Measurements from ENCODE around the gene VAV1. TPM values are rescaled to one million over a fixed set of nuclear protein-coding genes. Genes with fewer than 3 reads are reported as not detected.
A peak's percentile ranks its signal among the peaks of the same experiment; 100 is the strongest.
"Not testable (repeated sequence)": the region's sequence is repeated elsewhere in the genome, so short reads cannot be mapped to it uniquely, and the experiment has no call there.

The VAV1 gene
- total and polyA plus RNA-seq, 2 donors = 42.2 to 59.3 TPM

GRCh38 chr19:6825076-6825774 lies 52.7 kb downstream of the VAV1 start:
- H3K4me3 ChIP-seq (ENCODE audit: low read length in 2 of 2) = no peak overlapping the region
- H3K36me3 ChIP-seq (ENCODE audit: control insufficient read depth in 2 of 2, insufficient read depth in 2 of 2, low read length in 1 of 2) = peaks cover 80 to 85% of the 10 kb centered on the region in 2 donors
- peaks cover 0 to under 1% of the 10 kb centered on the region in 2 donors for H3K9me3 ChIP-seq (ENCODE audit: control insufficient read depth in 2 of 2, insufficient read depth in 1 of 2, low read length in 1 of 2)
- H3K27ac ChIP-seq (ENCODE audit: low read depth in 1 of 2, low read length in 1 of 2) = no peak overlapping the region
- WGBS = 97% methylated on average over 12 of the region's 12 CpGs
- H3K27me3 ChIP-seq (ENCODE audit: control insufficient read depth in 2 of 2, insufficient read depth in 1 of 2, low read length in 1 of 2) = no peaks in the 10 kb centered on the region
- H3K4me1 ChIP-seq (ENCODE audit: control insufficient read depth in 2 of 2, insufficient read depth in 2 of 2, low read length in 2 of 2) = no peaks in the 10 kb centered on the region
- DNase-seq (ENCODE audit: low read depth in 6 of 9, low spot score in 9 of 9) = no peak

- 98% methylated on average over 15 of the region's 15 CpGs for WGBS
- Histone ChIP-seq H3K4me1 (ENCODE audit: control insufficient read depth in 2 of 2, insufficient read depth in 2 of 2, low read length in 2 of 2) (no peaks in the 10 kb centered on the region), H3K27me3 (ENCODE audit: control insufficient read depth in 2 of 2, insufficient read depth in 1 of 2, low read length in 1 of 2) (no peaks in the 10 kb centered on the region), H3K27ac (ENCODE audit: low read depth in 1 of 2, low read length in 1 of 2) (no peak overlapping the region), H3K9me3 (ENCODE audit: control insufficient read depth in 2 of 2, insufficient read depth in 1 of 2, low read length in 1 of 2) (no peaks in the 10 kb centered on the region), H3K36me3 (ENCODE audit: control insufficient read depth in 2 of 2, insufficient read depth in 2 of 2, low read length in 1 of 2) (peaks cover 80 to 84% of the 10 kb centered on the region in 2 donors), H3K4me3 (ENCODE audit: low read length in 2 of 2) (no peak overlapping the region)
- DNase-seq (ENCODE audit: low read depth in 6 of 9, low spot score in 9 of 9) = no peak
These were observed 53.9 kb downstream of the VAV1 start for GRCh38 chr19:6826281-6826920.

- H3K36me3 ChIP-seq (ENCODE audit: control insufficient read depth in 2 of 2, insufficient read depth in 2 of 2, low read length in 1 of 2) = peaks cover 85 to 90% of the 10 kb centered on the region in 2 donors
- WGBS = 94% methylated on average over 14 of the region's 14 CpGs
These were observed 55.8 kb downstream of the VAV1 start for GRCh38 chr19:6828306-6828697.

DNA sequence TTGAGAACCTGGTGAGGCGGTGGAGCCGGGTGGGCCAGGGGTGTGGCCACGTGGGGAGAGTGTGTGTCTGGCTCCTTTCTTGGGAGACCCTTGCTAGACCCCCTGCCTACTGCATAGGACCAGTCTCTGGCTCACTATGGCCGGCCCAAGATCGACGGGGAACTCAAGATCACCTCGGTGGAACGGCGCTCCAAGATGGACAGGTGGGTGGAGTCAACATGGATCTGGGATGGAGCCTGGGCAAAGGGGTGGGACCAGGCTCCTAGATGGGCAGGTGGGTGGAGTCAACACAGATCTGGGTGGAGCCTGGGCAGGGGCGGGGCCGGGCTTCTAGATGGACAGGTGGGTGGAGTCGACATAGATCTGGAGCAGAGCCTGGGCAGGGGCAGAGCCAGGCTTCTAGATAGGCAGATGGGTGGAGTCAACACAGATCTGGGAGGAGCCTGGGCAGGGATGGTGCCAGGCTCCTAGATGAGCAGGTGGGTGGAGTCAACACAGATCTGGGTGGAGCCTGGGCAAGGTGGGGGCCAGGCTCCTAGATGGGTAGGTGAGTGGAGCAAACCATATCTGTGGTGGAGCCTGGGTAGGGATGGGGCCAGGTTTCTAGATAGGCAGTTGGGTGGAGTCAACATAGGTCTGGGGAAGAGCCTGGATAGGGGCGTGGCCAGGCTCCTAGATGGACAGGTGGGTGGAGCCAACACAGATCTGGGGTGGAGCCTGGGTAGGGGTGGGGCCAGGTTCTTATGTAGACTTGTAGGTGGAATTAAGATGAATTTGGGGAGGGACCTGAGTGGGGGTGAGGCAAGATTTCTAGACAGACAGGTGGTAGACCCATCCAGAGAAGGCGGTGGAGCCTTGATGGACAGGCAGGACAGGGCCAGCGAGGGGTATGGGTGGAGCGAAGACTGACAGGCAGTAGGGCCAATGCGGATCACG lies 56.5 kb downstream of the VAV1 start:
- Histone ChIP-seq H3K4me3 (ENCODE audit: low read length in 2 of 2) (no peak overlapping the region), H3K27me3 (ENCODE audit: control insufficient read depth in 2 of 2, insufficient read depth in 1 of 2, low read length in 1 of 2) (no peaks in the 10 kb centered on the region), H3K27ac (ENCODE audit: low read depth in 1 of 2, low read length in 1 of 2) (no peak overlapping the region), H3K9me3 (ENCODE audit: control insufficient read depth in 2 of 2, insufficient read depth in 1 of 2, low read length in 1 of 2) (no peaks in the 10 kb centered on the region), H3K4me1 (ENCODE audit: control insufficient read depth in 2 of 2, insufficient read depth in 2 of 2, low read length in 2 of 2) (no peaks in the 10 kb centered on the region), H3K36me3 (ENCODE audit: control insufficient read depth in 2 of 2, insufficient read depth in 2 of 2, low read length in 1 of 2) (peaks cover 90 to 91% of the 10 kb centered on the region in 2 donors)
- peak in 2 of 9 donors; percentile 25 to 27 for DNase-seq (ENCODE audit: low read depth in 6 of 9, low spot score in 9 of 9)
- 95% methylated on average over 18 of the region's 18 CpGs for WGBS

More at GRCh38 chr19:6828306-6828697, 55.8 kb downstream of the VAV1 start:
- H3K9me3 ChIP-seq (ENCODE audit: control insufficient read depth in 2 of 2, insufficient read depth in 1 of 2, low read length in 1 of 2) = no peaks in the 10 kb centered on the region
- no peaks in the 10 kb centered on the region for H3K4me1 ChIP-seq (ENCODE audit: control insufficient read depth in 2 of 2, insufficient read depth in 2 of 2, low read length in 2 of 2)
- H3K27ac ChIP-seq (ENCODE audit: low read depth in 1 of 2, low read length in 1 of 2) = no peak overlapping the region
- no peak for DNase-seq (ENCODE audit: low read depth in 6 of 9, low spot score in 9 of 9)
- H3K27me3 ChIP-seq (ENCODE audit: control insufficient read depth in 2 of 2, insufficient read depth in 1 of 2, low read length in 1 of 2) = no peaks in the 10 kb centered on the region
- H3K4me3 ChIP-seq (ENCODE audit: low read length in 2 of 2) = no peak overlapping the region

- peaks cover 85 to 88% of the 10 kb centered on the region in 2 donors for H3K36me3 ChIP-seq (ENCODE audit: control insufficient read depth in 2 of 2, insufficient read depth in 2 of 2, low read length in 1 of 2)
- H3K27ac ChIP-seq (ENCODE audit: low read depth in 1 of 2, low read length in 1 of 2); H3K4me1 ChIP-seq (ENCODE audit: control insufficient read depth in 2 of 2, insufficient read depth in 2 of 2, low read length in 2 of 2); H3K4me3 ChIP-seq (ENCODE audit: low read length in 2 of 2); H3K9me3 ChIP-seq (ENCODE audit: control insufficient read depth in 2 of 2, insufficient read depth in 1 of 2, low read length in 1 of 2); DNase-seq (ENCODE audit: low read depth in 6 of 9, low spot score in 9 of 9); H3K27me3 ChIP-seq (ENCODE audit: control insufficient read depth in 2 of 2, insufficient read depth in 1 of 2, low read length in 1 of 2): not testable (repeated sequence)
- 99% methylated on average over 15 of the region's 15 CpGs for WGBS
These were observed 57.3 kb downstream of the VAV1 start for GRCh38 chr19:6829829-6830228.

DNA sequence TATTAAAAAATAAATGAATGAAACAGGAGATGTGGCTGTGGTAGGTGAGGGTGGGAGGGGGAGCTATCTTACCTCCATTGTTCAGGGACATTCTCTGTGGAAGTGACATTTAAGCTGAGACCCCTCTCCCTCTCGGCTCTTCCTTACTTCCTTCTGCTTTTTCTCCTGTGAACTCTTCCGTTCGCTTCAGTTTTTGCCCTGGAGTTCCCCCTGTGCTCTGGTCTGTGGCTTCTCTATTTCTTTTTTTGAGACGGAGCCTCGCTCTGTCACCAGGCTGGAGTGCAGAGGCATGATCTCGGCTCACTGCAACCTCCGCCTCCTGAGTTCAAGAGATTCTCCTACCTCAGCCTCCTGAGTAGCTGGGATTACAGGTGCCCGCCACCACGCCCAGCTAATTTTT lies 58.6 kb downstream of the VAV1 start:
- H3K4me1 ChIP-seq (ENCODE audit: control insufficient read depth in 2 of 2, insufficient read depth in 2 of 2, low read length in 2 of 2); DNase-seq (ENCODE audit: low read depth in 6 of 9, low spot score in 9 of 9); H3K4me3 ChIP-seq (ENCODE audit: low read length in 2 of 2); H3K27me3 ChIP-seq (ENCODE audit: control insufficient read depth in 2 of 2, insufficient read depth in 1 of 2, low read length in 1 of 2); H3K27ac ChIP-seq (ENCODE audit: low read depth in 1 of 2, low read length in 1 of 2); H3K9me3 ChIP-seq (ENCODE audit: control insufficient read depth in 2 of 2, insufficient read depth in 1 of 2, low read length in 1 of 2): not testable (repeated sequence)
- peaks cover 79 to 88% of the 10 kb centered on the region in 2 donors for H3K36me3 ChIP-seq (ENCODE audit: control insufficient read depth in 2 of 2, insufficient read depth in 2 of 2, low read length in 1 of 2)
- WGBS = 69% methylated on average over 9 of the region's 9 CpGs

GRCh38 chr19:6832412-6832811 lies 59.9 kb downstream of the VAV1 start:
- Histone ChIP-seq H3K9me3 (ENCODE audit: control insufficient read depth in 2 of 2, insufficient read depth in 1 of 2, low read length in 1 of 2) (no peaks in the 10 kb centered on the region), H3K36me3 (ENCODE audit: control insufficient read depth in 2 of 2, insufficient read depth in 2 of 2, low read length in 1 of 2) (peaks cover 79 to 88% of the 10 kb centered on the region in 2 donors), H3K27me3 (ENCODE audit: control insufficient read depth in 2 of 2, insufficient read depth in 1 of 2, low read length in 1 of 2) (no peaks in the 10 kb centered on the region), H3K4me1 (ENCODE audit: control insufficient read depth in 2 of 2, insufficient read depth in 2 of 2, low read length in 2 of 2) (no peaks in the 10 kb centered on the region), H3K27ac (ENCODE audit: low read depth in 1 of 2, low read length in 1 of 2) (no peak overlapping the region), H3K4me3 (ENCODE audit: low read length in 2 of 2) (no peak overlapping the region)
- no peak for DNase-seq (ENCODE audit: low read depth in 6 of 9, low spot score in 9 of 9)
- WGBS = 96% methylated on average over 1 of the region's 1 CpG

- H3K27me3 ChIP-seq (ENCODE audit: control insufficient read depth in 2 of 2, insufficient read depth in 1 of 2, low read length in 1 of 2) = no peaks in the 10 kb centered on the region
- H3K4me3 ChIP-seq (ENCODE audit: low read length in 2 of 2) = no peak overlapping the region
- peaks cover 71 to 84% of the 10 kb centered on the region in 2 donors for H3K36me3 ChIP-seq (ENCODE audit: control insufficient read depth in 2 of 2, insufficient read depth in 2 of 2, low read length in 1 of 2)
- no peak for DNase-seq (ENCODE audit: low read depth in 6 of 9, low spot score in 9 of 9)
- no peak overlapping the region for H3K27ac ChIP-seq (ENCODE audit: low read depth in 1 of 2, low read length in 1 of 2)
- no peaks in the 10 kb centered on the region for H3K9me3 ChIP-seq (ENCODE audit: control insufficient read depth in 2 of 2, insufficient read depth in 1 of 2, low read length in 1 of 2)
- no peaks in the 10 kb centered on the region for H3K4me1 ChIP-seq (ENCODE audit: control insufficient read depth in 2 of 2, insufficient read depth in 2 of 2, low read length in 2 of 2)
- 97% methylated on average over 16 of the region's 16 CpGs for WGBS
These were observed 60.8 kb downstream of the VAV1 start for GRCh38 chr19:6833166-6833790.

Data from thymus (tissue), 11 donors.